ENCODE data around the gene NLGN1.

DNA sequence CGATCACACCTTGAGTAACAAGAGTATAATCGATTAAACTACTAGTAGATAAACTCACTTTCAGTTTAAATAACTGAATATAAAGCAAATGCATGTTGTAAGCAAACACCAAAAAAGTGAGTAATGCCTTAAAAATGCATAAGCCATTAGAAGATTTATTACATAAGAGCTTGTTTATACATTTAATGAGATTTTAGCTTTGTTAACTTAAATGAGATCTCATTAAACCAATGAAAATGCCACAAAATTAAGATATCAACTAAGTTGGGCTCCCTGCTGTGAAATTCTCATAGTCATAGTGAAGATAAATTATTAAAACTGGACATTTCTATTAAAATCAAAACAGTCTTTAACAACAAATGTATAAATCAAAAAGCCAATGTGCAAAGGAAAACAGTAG is 701.2 kb downstream of the NLGN1 start:
- TF ChIP-seq, protein P1, sequence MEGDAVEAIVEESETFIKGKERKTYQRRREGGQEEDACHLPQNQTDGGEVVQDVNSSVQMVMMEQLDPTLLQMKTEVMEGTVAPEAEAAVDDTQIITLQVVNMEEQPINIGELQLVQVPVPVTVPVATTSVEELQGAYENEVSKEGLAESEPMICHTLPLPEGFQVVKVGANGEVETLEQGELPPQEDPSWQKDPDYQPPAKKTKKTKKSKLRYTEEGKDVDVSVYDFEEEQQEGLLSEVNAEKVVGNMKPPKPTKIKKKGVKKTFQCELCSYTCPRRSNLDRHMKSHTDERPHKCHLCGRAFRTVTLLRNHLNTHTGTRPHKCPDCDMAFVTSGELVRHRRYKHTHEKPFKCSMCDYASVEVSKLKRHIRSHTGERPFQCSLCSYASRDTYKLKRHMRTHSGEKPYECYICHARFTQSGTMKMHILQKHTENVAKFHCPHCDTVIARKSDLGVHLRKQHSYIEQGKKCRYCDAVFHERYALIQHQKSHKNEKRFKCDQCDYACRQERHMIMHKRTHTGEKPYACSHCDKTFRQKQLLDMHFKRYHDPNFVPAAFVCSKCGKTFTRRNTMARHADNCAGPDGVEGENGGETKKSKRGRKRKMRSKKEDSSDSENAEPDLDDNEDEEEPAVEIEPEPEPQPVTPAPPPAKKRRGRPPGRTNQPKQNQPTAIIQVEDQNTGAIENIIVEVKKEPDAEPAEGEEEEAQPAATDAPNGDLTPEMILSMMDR (IDR thresholded peaks at IDR 0.05): no peak
- TF ChIP-seq POLR2AphosphoS5 (IDR thresholded peaks at IDR 0.05; ENCODE audit: low read depth, low read length) (no peak), SIN3A (IDR thresholded peaks at IDR 0.05; ENCODE audit: borderline replicate concordance, insufficient read depth, low read depth, low read length) (no peak), TCF7L2 (IDR thresholded peaks at IDR 0.05; ENCODE audit: low read depth, low read length) (no peak)
- TF ChIP-seq, protein P2, sequence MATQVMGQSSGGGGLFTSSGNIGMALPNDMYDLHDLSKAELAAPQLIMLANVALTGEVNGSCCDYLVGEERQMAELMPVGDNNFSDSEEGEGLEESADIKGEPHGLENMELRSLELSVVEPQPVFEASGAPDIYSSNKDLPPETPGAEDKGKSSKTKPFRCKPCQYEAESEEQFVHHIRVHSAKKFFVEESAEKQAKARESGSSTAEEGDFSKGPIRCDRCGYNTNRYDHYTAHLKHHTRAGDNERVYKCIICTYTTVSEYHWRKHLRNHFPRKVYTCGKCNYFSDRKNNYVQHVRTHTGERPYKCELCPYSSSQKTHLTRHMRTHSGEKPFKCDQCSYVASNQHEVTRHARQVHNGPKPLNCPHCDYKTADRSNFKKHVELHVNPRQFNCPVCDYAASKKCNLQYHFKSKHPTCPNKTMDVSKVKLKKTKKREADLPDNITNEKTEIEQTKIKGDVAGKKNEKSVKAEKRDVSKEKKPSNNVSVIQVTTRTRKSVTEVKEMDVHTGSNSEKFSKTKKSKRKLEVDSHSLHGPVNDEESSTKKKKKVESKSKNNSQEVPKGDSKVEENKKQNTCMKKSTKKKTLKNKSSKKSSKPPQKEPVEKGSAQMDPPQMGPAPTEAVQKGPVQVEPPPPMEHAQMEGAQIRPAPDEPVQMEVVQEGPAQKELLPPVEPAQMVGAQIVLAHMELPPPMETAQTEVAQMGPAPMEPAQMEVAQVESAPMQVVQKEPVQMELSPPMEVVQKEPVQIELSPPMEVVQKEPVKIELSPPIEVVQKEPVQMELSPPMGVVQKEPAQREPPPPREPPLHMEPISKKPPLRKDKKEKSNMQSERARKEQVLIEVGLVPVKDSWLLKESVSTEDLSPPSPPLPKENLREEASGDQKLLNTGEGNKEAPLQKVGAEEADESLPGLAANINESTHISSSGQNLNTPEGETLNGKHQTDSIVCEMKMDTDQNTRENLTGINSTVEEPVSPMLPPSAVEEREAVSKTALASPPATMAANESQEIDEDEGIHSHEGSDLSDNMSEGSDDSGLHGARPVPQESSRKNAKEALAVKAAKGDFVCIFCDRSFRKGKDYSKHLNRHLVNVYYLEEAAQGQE (IDR thresholded peaks at IDR 0.05; ENCODE audit: insufficient read depth in 1 of 2, low read depth in 2 of 2, low read length in 1 of 2): no peak

All from Panc1 (cell line).